Activated CD4-positive, alpha-beta T cell treated with anti-CD3 and anti-CD28 coated beads, Interleukin-10, Interleukin-2, amounts not matched to agents 100 ng/mL and 50 ng/mL, durations not matched to agents 16 hours and 8 hours (primary cell): ENCODE results near the gene ABCC1.

Experiments used
- DNase-seq: peaks from one replicate; pipeline ENCODE4 v3.0.0-alpha.2; 2020

ABCC1 gene

DNA sequence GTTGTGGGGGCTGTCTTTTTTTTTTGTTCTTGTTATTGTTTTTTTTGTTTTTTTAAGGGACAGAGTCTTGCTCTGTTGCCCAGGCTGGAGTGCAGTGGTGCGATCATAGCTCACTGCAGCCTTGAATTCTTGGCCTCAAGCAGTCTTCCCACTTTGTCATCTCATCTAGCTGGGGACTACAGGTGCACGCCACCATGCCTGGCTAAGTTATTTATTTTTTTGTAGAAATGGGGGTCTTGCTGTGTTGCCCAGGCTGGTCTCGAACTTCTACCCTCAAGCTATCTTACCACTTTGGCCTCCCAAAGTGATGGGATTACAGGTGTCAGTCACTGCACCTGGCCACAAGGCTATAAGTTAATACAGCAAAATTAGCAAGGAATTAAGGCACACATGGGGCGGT is 101.7 kb downstream of the ABCC1 start:
- no peak for DNase-seq

DNA sequence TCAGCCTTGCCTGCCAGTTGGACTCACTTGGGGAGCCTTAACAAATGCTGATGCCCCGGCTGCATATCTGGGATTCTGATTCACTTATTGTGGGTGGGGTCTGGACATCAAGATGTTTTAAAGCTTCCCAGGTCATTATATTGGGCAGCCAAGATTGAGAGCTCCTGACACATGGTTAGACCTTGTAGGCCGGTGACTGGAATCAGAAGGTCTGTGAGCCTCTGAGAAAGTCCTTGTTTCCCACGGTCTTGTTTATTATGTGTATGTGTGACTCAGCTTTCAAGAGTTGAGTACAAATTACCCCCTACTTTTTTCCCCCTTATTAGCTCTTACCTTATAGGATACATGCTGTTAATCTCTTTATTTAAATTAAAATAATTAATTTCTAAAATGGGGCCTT is 103.5 kb downstream of the ABCC1 start:
- no peak for DNase-seq

- no peak for DNase-seq
These were observed 107.7 kb downstream of the ABCC1 start for GRCh38 chr16:16057102-16057501.

- DNase-seq = no peak
These were observed 109.7 kb downstream of the ABCC1 start for GRCh38 chr16:16059160-16059559.

GRCh38 chr16:16059895-16060590 is 110.6 kb downstream of the ABCC1 start:
- no peak for DNase-seq

DNA sequence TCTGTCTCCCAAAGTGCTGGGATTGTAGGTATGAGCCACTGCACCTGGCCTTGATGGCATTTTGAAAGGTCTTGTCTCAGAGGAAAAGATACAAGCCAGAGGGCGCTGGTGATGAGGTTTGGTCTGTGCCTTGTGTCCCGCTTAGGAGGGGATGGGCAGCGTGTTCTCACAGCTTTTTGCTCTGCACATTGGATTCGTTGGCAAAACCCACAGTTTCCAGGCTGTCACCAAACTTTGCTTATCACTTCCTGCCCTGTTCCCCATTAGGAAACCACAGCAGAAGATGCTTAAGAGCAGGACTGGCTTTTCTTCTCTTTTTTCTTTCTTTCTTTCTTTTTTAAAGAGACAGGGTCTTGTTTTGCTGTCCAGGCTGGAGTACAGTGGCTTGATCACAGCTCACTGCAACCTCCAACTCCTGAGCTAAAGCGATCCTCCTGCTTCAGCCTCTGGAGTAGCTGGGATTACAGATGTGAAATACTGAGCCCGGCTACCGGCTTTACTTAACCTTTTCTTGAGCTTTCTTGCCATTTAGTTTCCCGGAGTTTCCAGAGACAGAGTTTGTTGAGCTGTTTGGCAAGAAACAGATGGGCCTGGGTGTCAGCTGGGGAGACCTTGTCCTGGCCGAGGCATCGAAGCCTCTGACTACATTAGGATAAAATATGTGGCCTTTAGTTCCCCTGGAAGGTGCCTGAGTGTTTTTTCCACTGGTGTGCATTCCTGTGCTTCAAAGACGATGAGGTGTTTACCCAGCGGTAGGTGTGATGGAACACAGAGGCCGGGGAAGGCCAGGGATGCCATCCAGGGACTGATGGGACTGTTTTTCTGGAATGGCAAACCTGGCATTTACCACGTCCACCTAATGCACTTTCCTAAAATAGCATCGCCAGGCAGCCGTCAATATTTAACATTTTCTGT is 112.9 kb downstream of the ABCC1 start:
- peak; percentile 59 for DNase-seq

DNA sequence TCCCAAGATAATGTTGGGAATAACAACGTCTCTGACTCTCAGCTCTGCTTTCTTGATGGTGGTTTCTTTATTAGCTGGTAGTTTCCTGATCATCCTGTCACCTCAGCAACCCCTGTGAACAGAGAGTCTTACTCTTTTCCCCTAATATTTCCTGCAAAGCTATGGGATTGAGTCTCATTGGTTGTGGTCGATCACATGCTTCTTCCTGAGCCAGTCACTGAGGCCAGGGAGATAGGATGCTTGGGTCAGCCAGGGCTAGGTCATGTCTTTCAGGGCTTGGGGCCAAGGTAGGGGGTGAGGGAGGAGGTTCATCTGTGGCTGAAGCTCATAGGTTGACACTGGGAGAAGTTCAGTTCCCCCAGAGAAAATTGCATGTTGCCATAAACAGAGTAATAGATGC is 114.3 kb downstream of the ABCC1 start:
- peak; percentile 36 for DNase-seq

DNA sequence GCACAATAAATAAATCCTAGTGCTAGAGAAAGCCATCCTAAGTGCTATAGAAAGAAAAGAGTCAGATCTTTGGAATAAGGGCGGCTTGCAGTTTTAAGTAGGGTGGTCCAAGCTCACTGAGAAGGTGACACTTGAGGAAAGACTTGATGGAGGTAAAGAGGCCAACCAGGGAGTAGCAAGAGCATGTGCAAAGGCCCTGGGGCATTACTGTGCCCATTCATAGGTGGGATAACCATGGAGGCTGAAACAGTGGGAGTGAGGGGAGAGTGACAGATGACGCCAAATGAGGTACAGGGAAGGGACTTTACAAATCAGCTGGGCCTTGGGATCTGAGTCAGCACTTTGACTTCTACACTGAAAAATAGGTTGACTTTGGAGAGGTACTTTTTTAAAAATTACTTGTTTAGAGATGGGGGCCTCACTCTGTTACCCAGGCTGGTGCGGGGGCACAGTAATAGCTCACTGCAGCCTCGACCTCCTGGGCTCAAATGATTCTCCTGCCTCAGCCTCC is 115.5 kb downstream of the ABCC1 start:
- DNase-seq = no peak

DNA sequence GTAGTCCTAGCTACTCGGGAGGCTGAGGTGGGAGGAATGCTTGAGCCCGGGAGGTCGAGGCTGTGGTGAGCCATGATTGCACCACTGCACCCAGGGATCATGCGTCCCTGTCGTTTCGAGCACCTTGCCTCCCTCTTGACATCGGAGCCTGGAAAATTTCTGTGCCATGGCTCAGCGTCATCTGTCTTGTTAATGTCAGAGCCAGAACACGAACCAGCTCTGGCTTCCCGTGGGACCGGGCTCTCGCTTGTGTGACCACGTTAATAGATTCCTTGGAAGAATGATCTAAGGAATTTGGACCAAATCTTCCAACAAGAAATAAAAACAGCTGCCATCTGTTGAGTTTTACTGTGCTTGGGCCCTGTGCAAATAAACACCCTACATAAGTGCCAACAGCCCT is 117.7 kb downstream of the ABCC1 start:
- DNase-seq = no peak

DNA sequence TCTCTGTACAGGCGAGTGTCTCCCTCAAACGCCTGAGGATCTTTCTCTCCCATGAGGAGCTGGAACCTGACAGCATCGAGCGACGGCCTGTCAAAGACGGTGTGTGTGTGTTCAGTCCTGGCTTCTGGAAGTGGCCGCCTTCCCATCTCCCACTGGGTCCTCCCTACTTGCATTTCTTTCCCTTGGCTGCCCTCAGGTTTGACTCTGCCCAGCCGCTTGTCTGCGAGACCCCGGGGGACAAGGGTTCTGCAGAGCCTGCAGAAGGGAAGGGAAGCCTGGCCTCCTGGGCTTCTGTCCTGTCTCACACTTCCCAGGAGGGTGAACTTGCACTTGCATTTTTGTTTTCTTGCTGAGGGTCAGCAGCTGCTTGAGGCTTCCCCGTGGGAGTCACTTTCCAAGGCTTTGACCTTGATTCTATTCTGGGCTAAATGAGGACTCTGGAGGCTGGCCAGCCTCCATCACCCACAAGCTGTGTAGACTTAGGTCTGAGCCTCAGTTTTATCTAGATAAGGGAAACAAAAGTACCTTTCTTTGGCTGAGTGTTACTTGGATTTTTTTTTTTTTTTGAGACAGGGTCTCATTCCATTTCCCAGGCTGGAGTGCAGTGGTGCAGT is 122.3 kb downstream of the ABCC1 start:
- DNase-seq = no peak

DNA sequence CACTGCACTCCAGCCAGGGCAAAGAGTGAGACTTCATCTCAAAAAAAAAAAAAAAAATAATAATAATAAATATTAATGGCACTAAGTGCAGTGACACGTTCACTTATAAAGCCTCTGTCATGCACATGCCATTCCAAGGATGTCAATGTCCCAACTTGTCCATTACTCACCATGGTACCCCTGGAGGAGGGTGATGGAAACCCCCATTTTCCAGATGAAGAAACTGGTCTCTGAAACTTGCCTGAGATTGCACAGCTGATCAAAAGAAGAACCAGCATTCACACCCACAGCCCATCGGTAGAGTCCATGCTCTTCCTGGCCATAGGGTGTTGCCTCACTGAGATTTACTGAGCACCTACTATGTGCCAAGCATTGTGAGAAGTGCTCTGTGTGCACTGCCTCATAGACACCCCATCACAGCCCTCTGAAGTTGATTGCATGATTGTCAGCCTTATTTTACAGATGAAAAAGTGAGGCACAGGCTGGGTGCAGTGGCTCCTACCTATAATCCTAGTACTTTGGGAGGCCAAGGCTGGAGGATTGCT is 123.7 kb downstream of the ABCC1 start:
- no peak for DNase-seq

GRCh38 chr16:16073891-16074881 is 124.8 kb downstream of the ABCC1 start:
- DNase-seq = no peak

DNA sequence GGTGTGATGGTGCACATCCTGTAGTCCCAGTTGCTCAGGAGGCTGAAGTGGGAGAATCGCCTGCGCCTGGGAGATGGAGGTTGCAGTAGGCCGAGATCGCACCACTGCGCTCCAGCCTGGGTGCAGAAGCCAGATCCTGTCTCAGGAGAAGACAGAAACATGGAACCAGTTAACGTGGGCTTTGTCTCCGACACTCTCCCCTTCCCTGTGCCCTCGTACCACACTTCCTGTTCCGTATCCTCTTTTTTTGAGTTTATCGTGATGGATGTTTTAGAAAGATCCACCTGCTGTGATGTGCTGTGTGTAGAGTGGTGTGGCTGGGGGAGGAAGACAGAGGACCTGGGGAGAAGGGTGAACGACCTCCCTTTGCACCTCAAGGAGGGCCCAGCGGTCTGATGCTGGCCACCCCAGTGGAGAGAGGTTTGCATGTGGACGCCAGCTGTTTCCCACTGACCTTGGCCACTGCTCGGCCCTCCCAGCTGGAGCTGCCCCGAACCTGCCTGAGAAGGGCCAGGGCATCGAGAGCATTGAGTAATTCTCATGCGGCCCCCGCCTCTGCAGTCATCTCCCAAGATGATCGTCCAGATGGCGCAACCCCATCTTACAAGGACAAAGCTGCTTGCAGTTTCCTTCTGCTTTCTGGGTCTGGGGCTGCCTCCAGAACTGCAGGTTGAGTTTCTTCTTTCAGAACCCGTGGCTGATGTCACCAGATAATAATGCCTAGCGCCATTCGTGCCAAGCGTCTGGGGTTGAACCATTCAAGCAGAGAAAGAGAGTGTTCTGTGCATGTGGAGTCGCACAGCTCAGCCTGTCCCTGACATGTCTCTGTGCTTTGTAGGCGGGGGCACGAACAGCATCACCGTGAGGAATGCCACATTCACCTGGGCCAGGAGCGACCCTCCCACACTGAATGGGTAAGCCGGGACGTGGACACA is 126.3 kb downstream of the ABCC1 start:
- no peak for DNase-seq

DNA sequence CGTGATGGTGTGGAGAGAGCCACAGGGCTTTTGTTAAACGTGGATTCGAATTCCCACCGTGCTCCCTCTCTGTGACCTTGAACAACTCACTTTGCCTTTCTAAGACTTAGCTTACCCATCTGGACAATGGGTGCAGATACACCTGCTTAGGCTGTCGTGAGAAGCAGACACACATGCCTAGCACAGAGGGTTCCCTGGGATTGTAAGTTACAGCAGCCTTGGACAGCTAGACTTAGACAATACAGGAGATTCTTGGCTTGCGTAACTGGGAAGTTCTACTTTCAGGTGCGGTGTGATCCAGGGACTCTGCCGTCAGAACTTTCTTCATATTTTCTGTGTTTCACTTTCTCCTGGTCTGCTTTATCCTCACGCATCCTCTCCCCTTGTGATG is 127.0 kb downstream of the ABCC1 start:
- DNase-seq = no peak

- DNase-seq = no peak
These were observed 131.1 kb downstream of the ABCC1 start for GRCh38 chr16:16080465-16081065.

- no peak for DNase-seq
These were observed 131.7 kb downstream of the ABCC1 start for GRCh38 chr16:16081141-16081540.

DNA sequence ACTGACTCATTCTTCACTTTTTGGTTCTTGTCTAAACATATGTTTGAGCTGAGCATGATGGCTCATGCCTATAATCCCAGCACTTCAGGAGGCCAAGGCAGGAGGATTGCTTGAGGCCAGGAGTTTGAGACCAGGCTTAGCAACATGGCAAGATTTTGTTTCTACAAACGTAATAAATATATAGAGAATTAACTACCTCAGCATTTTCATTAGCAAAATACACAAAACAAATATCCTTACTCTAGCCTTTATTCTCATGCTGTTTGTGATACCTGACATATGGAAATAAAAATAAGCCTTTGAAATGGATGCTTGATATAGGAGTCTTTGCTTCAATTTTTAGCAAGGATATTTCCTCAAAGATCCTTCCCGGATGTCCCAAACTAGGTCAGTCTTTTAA is 132.8 kb downstream of the ABCC1 start:
- no peak for DNase-seq

DNA sequence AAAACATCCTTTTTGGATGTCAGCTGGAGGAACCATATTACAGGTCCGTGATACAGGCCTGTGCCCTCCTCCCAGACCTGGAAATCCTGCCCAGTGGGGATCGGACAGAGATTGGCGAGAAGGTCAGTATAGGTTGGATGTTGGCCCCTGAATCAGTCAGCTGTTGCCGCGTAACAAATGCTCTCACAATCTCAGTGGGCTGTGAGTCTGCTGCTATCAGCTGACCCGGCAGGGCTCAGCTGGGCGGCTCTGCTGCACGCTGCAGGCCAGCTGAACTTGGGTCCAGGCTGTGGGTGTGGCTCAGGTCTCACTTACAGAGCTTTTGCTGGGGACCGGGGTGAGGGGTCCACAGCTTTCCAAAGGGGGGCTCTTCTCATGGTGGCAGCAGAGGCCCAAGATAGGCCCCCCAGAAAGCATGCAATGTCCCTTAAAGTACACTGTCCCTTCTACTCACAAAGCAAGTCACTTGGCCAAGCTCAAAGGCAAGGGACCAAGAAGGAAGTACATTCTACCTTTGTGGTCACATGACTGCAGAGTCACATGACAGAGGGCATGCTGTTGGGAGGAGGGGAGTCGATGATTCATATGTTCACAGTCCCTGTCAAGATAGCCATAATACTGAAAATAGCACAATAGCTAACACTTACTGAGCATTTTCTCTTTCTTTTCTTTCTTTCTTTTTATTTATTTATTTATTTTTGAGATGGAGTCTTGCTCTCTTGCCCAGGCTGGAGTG is 134.2 kb downstream of the ABCC1 start:
- peak; percentile 61 for DNase-seq

DNA sequence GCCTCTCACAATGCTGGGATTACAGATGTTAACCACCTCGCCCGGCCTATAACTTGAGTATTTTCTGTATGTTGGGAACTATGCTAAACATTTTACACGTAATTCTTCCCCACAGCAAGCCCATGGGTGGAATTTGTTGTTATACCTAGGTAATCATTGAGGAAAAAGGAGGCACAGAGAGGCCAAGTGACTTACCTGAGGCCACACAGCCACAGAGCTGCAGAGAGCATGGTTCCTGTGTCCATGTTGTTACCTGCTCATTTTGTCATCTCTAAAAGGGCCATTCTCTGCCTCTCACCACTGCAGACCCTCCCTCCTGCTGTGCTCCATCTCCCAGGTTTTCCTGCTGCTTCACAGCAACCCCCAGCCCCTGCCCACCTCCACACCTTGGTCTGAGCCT is 135.5 kb downstream of the ABCC1 start:
- DNase-seq = no peak
